K562 (cell line): ENCODE results near the gene GBX1. TPM values are rescaled to one million over a fixed set of nuclear protein-coding genes. Genes with fewer than 3 reads are reported as not detected.

Experiments used
- CCAR2 ChIP-seq: fragments of 200-400 bp; formaldehyde crosslinking; IDR thresholded peaks from 2 replicates; pipeline ENCODE4 v1.6.1; 2017; ENCODE audit warnings: mild to moderate bottlenecking, low read depth, low read length
- HNRNPK ChIP-seq: fragments of 200-400 bp; formaldehyde crosslinking; IDR thresholded peaks from one replicate; pipeline ENCODE4 v1.6.1; 2018; ENCODE audit warnings: mild to moderate bottlenecking, low read depth, low read length; ENCODE audit not compliant: poor library complexity, severe bottlenecking
- ILF3 ChIP-seq: fragments of 450-650 bp; IDR thresholded peaks from 2 replicates; pipeline ENCODE4 v1.6.1; 2018; ENCODE audit warnings: antibody characterized with exemption, mild to moderate bottlenecking, moderate library complexity, borderline replicate concordance
- ZNF41 ChIP-seq: fragments of 250-450 bp; sonication (Bioruptor Pico); conservative IDR thresholded peaks from 2 replicates; pipeline ENCODE4 v1.4.0; 2020; ENCODE audit warnings: mild to moderate bottlenecking
- polyA plus RNA-seq, 8 experiments: library from polyadenylated mRNA; depleted of rRNA in 4 of 8; stranded (reverse) in 5 of 8; unstranded in 3 of 8; fragments of >200 nt; fragmentation: Nextera tagmentation in 2 of 8; fragmentation: Illumina TruSeq in 1 of 8; extraction: Ambion mirVana in 2 of 8; extraction: Trizol in 1 of 8; gene quantifications; 2 replicates each; pipeline versions ENCODE4 v1.2.1 to v1.2.3, GENCODE V29; 2011 to 2014; ENCODE audit warnings: inconsistent platforms in 1 of 8, missing spikeins in 1 of 8
- total RNA-seq, 7 experiments: library from RNA; depleted of rRNA in 6 of 7; stranded (reverse); fragments of >200 nt in 6 of 7; fragmentation: Illumina TruSeq in 2 of 7; extraction: Trizol in 2 of 7; gene quantifications; 2 replicates each; pipeline versions ENCODE4 v1.2.1 to v1.2.3, GENCODE V29; 2011 to 2021; ENCODE audit warnings: low replicate concordance in 1 of 7
- TF ChIP-seq, protein P1 (sequence below): sonication (generic); formaldehyde crosslinking; IDR thresholded peaks from 2 replicates; pipeline ENCODE4 v1.8.1; 2023; ENCODE audit warnings: missing genetic modification reagents, mild to moderate bottlenecking, borderline replicate concordance
- TF ChIP-seq, protein P2 (sequence below): fragments of 250-450 bp; sonication (Bioruptor Pico); IDR thresholded peaks from 2 replicates; pipeline ENCODE4 v1.9.0; 2021; ENCODE audit warnings: mild to moderate bottlenecking, inconsistent platforms
- TF ChIP-seq, protein P3 (sequence below): fragments of 250-450 bp; sonication (Bioruptor Pico); IDR thresholded peaks from 2 replicates; pipeline ENCODE4 v1.8.0; 2021; ENCODE audit warnings: moderate library complexity, mild to moderate bottlenecking, inconsistent platforms
- TF ChIP-seq, protein P4 (sequence below): IDR thresholded peaks from 2 replicates; pipeline ENCODE4 v1.6.1; 2014; ENCODE audit warnings: antibody characterized with exemption

Gene GBX1
- total and polyA plus RNA-seq, 9 of the 15 experiments (the other 6 are each of a cell fraction or from before 2014, with no cell fraction given) = not detected

DNA sequence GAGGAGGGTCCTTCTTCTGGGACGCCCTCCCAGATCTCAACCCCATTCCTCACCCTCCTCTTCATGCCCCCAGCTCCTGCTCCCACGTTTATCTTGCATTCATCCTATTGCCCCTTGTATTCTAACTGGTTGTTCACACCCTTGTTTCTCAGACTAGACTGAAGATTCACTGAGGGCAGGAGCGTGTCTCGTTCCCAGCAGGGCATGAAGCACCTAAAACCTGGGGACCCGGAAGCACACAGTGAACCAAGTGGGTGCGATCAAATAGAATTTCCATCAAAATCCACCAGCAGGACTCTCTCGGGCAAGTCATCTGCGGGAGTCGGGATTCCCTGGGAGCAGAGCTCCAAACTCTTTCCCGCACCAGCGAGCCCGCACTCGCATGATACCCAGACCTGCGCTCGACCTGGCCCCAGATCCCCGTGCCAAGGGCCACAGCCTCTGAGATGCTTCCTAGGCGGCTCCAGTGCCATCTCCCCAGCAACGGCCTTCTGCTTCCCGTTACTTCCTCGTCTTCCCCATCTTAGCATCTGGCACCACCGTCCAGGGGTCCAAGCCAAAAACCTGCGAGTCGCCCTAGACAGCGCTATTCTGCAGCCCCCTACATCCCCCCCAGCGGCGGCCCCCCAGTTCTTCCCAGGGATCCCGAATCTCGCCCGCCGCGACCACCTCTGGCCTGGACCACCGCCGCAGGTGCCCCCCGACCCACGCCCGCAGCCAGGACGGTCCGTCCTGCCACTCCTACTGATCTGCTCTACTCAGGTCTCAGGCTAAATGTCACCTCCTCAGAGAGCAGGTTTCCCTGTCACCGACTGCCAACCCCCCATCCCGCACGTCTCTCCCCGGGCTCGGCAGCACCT, 6.1 kb upstream of the GBX1 start (continued):
- TF ChIP-seq, protein P1, sequence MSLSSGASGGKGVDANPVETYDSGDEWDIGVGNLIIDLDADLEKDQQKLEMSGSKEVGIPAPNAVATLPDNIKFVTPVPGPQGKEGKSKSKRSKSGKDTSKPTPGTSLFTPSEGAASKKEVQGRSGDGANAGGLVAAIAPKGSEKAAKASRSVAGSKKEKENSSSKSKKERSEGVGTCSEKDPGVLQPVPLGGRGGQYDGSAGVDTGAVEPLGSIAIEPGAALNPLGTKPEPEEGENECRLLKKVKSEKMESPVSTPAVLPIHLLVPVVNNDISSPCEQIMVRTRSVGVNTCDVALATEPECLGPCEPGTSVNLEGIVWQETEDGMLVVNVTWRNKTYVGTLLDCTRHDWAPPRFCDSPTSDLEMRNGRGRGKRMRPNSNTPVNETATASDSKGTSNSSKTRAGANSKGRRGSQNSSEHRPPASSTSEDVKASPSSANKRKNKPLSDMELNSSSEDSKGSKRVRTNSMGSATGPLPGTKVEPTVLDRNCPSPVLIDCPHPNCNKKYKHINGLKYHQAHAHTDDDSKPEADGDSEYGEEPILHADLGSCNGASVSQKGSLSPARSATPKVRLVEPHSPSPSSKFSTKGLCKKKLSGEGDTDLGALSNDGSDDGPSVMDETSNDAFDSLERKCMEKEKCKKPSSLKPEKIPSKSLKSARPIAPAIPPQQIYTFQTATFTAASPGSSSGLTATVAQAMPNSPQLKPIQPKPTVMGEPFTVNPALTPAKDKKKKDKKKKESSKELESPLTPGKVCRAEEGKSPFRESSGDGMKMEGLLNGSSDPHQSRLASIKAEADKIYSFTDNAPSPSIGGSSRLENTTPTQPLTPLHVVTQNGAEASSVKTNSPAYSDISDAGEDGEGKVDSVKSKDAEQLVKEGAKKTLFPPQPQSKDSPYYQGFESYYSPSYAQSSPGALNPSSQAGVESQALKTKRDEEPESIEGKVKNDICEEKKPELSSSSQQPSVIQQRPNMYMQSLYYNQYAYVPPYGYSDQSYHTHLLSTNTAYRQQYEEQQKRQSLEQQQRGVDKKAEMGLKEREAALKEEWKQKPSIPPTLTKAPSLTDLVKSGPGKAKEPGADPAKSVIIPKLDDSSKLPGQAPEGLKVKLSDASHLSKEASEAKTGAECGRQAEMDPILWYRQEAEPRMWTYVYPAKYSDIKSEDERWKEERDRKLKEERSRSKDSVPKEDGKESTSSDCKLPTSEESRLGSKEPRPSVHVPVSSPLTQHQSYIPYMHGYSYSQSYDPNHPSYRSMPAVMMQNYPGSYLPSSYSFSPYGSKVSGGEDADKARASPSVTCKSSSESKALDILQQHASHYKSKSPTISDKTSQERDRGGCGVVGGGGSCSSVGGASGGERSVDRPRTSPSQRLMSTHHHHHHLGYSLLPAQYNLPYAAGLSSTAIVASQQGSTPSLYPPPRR = no peak
- TF ChIP-seq ILF3 (no peak), HNRNPK (no peak), CCAR2 (no peak), ZNF41 (CRISPR knock-in tag) (no peak)
- TF ChIP-seq, protein P2, sequence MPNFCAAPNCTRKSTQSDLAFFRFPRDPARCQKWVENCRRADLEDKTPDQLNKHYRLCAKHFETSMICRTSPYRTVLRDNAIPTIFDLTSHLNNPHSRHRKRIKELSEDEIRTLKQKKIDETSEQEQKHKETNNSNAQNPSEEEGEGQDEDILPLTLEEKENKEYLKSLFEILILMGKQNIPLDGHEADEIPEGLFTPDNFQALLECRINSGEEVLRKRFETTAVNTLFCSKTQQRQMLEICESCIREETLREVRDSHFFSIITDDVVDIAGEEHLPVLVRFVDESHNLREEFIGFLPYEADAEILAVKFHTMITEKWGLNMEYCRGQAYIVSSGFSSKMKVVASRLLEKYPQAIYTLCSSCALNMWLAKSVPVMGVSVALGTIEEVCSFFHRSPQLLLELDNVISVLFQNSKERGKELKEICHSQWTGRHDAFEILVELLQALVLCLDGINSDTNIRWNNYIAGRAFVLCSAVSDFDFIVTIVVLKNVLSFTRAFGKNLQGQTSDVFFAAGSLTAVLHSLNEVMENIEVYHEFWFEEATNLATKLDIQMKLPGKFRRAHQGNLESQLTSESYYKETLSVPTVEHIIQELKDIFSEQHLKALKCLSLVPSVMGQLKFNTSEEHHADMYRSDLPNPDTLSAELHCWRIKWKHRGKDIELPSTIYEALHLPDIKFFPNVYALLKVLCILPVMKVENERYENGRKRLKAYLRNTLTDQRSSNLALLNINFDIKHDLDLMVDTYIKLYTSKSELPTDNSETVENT = no peak
- TF ChIP-seq, protein P3, sequence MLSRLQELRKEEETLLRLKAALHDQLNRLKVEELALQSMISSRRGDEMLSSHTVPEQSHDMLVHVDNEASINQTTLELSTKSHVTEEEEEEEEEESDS (CRISPR knock-in tag) = no peak
- TF ChIP-seq, protein P4, sequence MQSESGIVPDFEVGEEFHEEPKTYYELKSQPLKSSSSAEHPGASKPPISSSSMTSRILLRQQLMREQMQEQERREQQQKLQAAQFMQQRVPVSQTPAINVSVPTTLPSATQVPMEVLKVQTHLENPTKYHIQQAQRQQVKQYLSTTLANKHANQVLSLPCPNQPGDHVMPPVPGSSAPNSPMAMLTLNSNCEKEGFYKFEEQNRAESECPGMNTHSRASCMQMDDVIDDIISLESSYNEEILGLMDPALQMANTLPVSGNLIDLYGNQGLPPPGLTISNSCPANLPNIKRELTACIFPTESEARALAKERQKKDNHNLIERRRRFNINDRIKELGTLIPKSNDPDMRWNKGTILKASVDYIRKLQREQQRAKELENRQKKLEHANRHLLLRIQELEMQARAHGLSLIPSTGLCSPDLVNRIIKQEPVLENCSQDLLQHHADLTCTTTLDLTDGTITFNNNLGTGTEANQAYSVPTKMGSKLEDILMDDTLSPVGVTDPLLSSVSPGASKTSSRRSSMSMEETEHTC = no peak
